ENCODE measurements around the gene L3MBTL4.

The L3MBTL4 gene

DNA sequence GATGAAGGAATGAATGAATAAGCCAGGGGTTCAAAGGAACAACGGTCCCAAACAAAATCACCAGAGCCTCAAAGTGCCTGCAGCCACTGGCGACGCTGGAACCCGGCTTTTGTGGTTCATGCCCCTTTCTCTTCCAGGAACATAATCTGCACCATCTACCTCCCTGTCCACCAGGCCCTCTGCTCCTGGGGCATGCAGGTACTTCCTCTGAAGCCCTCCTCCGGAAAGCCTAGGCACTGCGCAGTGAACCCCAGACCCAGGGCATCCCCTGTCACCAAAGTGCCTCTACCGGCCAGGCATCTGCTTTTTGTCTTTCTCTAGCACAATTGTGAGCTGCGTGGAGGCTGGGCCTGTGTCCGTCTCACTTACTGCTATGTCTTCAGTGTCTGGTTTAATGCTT is 420.8 kb downstream of the L3MBTL4 start:
- DNase-seq (ENCODE audit: low read depth in 3 of 3) = no peak

DNA sequence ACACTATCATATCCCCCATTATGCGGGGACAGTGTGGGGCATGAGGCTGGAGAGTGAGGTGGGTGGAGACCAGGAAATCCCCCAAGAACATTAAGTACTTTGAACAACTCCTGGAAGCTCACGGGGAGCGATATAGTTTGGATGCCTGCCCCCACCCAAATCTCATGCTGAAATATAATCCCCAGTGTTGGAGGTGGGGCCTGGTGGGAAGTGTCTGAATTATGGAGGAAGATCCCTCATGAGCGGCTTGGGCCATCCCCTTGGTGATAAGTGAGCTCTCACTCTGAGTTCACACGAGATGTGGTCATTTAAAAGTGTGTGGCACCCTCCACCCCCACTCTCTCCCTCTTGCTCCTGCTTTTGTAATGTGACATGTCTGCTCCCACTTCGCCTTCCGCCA is 422.3 kb downstream of the L3MBTL4 start:
- DNase-seq (ENCODE audit: low read depth in 3 of 3) = no peak

DNA sequence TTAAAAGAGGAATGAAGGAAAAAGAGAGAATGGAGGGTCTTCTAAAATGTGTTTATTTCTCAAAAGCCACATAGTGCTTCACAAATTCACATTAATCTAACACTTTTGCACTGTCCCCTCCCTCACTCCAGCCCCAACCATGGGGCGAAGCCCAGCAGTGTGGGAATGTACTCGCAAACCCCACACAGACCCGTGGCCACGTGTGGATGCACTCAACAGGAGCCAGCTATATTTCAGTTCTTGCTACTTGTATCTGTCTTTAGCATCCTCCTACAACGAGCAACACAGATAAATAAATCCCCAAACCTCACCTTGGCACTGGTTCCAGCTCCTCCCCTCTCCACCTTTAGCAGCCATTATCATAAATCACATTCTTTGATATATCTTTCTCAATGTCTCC is 427.5 kb downstream of the L3MBTL4 start:
- DNase-seq (ENCODE audit: low read depth in 3 of 3) = no peak

DNA sequence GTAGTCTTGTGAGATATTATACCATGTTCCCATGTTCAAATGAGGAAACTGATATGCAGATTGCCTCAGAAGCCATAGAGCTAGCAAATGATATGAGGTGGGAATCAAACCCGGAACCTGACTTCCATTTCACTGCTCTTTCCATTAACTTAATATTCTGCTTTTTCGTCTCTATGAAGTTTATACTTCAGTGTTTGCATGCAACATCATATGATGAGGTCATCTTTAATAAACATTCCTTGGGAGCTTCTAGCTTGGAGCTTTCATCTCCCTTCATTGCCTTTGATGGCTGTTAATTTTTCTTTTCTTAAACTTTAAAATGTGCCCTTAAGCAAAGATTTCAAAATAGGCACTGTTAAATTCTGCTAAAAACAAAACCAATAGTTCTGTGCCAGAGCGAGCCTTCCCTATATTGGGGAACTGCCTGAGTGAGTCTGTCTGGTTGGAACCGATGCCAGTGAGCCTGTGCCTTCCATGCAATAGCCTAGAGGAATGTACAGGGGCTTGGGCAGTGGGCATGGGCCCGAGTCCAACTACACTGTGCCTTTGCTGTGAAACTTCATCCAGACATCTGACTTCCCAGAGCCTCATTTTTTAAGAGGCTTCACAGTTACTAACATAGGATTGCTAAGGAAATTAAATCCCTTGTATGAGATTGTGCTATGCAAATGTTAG is 428.3 kb downstream of the L3MBTL4 start:
- DNase-seq (ENCODE audit: low read depth in 3 of 3) = no peak

DNA sequence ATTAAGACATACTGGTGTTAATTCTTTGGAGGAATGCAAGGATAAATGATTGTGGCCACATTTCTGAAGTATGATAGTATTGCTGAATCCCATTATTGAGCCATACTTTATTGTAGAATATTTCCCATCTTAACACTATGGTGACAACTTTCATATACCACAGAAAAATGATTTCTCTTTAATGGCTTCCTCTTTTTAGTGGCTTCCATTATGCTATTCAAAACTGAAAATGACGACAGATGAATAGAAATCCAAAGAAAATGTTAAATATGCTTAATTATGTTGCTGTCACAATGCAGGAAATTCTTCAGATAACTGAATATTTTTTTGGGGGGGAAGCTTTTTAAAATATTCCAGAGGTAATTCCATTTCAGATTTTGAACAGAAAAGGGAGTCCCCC is 430.5 kb downstream of the L3MBTL4 start:
- no peak for DNase-seq (ENCODE audit: low read depth in 3 of 3)

GRCh38 chr18:5983488-5983887 is 431.2 kb downstream of the L3MBTL4 start:
- DNase-seq (ENCODE audit: low read depth in 3 of 3) = no peak

GRCh38 chr18:5982332-5982731 is 432.4 kb downstream of the L3MBTL4 start:
- no peak for DNase-seq (ENCODE audit: low read depth in 3 of 3)

GRCh38 chr18:5980721-5981120 is 434.0 kb downstream of the L3MBTL4 start:
- no peak for DNase-seq (ENCODE audit: low read depth in 3 of 3)

DNA sequence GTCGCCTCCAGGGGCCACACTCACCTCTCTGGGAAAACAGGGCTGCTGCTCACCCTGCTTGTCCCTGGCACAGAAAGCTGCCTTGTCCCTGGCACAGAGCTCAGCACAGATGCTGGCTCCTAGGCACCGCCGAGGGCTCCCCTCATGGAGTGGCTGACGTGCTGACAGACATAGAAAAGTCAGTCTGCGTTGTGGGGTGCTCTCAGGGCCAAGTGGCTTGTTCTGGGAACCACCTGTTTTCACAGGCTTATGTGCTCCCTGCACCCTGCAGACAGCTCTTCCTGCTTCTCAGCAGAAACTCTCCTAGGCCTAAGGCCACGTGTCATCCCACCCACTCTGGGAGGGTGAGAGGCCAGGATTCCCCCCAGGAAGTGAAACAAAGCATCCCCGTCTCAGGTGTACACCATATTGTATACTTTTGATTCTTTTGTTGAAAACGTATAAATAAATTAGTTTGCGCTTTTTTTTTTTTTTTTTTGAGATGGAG is 434.7 kb downstream of the L3MBTL4 start:
- DNase-seq (ENCODE audit: low read depth in 3 of 3) = no peak

DNA sequence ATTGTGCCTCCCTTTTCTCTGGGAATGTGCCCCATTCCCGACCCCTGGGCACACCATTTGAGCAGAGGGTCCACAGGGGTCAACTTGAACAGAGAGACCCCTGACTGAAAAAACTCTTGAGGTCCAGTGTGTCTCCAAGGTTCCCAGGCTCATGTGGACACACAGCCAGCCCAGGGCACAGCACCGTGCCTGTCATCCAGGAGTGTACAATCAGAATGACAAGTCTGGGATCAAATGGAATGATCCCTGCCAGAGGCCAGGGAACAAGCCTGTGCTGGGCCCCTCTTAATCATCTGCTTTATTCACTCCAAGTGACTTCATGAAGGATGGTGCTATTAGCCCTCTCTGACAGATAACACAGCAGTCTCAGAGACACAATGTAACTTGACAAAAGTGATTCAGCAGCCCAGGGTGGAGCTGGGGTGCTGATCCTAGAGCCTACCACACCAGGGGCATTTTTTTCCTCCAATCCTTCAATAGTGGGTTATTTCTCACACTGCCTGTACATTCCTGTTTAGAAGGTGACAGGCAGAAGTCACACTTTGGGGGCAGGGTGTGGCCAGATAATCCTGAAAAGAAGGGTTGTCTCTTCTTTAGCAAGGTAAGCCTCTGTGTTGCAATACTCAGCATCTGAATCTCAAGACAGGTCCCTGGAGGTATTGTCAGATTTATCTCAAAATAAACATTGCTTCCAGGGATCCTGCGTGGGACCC is 435.4 kb downstream of the L3MBTL4 start:
- no peak for DNase-seq (ENCODE audit: low read depth in 3 of 3)

DNA sequence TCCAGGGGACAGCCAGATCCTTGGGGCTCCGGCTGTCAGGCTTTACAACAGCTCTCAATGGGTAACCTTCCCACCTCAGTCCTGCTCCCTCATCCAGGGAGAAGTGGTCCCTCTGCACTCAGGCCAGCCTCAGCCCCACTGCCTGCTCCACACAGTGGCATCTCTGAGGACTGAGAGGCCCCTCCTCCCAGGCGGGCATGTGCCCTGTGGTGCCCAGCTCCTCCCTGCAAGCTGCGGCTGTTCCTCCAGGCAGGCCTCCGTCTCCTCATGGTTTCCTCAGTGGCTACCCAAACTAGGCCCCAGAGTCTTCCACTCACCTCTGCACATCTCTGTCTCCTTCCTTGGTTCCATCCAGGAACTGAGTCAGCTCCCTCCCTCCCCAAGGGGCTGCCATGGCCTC is 437.7 kb downstream of the L3MBTL4 start:
- DNase-seq (ENCODE audit: low read depth in 3 of 3) = no peak

DNA sequence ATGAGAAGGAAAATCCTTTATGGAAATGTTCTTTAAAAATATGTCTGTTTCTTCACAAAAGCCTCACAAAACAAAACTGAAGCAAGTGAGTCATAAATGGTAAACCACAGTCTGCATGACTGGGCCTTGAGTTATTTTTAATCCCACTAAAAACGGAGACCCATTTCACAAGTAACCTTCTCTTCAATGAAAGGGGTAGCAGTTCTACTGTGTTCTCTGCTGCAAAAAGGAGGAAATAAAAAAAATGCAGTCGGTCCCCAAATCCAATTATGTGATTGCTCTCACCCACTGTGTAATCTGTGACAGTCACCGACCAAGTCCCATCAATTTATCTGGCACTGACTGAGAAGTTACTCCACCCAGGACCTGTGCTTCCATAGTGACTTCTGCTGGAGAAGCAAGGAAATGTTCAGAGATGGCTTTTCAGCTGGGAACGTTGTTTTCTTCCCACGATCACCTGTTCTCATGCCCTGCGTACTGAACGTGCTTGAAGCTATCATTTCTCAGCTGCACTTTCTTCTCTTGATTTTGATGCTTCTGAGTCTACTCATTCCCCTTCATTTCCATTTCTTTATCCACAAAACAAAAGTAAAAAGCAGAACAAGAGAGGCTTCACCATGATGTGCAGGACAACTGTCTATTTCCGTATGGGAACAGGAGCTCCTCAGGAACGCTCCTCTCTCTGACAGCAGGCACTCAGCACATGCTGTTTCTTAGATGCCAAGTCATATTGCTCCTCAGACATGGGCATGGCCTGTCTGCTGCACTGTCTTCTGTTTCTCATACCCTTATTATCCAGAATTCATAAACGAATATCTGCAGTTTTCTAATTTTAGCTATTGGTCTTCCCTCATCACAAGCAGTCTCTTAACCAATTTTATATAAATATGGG is 439.4 kb downstream of the L3MBTL4 start:
- no peak for DNase-seq (ENCODE audit: low read depth in 3 of 3)

GRCh38 chr18:5974696-5975095 is 440.0 kb downstream of the L3MBTL4 start:
- DNase-seq (ENCODE audit: low read depth in 3 of 3) = no peak

GRCh38 chr18:5973099-5973498 is 441.6 kb downstream of the L3MBTL4 start:
- DNase-seq (ENCODE audit: low read depth in 3 of 3) = no peak

GRCh38 chr18:5972298-5972697 is 442.4 kb downstream of the L3MBTL4 start:
- no peak for DNase-seq (ENCODE audit: low read depth in 3 of 3)

DNA sequence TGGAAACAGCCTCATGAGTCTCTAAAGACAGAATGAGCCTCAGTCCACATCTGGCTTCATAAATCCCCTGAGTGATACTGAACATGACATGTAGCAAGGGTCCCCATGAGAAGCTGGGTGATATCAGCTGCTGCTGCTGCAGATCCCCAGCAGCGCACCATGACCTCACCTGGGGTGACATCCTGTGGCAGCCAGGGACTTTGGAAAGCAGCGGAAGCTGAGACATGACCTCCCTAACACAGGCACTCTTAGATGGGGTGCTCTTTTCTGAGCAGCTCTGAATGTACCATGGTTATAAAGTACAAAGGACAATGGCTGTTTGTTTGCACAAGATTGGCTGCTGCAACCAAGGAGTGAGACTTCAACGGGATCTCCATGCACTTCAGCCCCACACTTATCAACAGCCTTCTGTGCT is 444.7 kb downstream of the L3MBTL4 start:
- DNase-seq (ENCODE audit: low read depth in 3 of 3) = no peak

DNA sequence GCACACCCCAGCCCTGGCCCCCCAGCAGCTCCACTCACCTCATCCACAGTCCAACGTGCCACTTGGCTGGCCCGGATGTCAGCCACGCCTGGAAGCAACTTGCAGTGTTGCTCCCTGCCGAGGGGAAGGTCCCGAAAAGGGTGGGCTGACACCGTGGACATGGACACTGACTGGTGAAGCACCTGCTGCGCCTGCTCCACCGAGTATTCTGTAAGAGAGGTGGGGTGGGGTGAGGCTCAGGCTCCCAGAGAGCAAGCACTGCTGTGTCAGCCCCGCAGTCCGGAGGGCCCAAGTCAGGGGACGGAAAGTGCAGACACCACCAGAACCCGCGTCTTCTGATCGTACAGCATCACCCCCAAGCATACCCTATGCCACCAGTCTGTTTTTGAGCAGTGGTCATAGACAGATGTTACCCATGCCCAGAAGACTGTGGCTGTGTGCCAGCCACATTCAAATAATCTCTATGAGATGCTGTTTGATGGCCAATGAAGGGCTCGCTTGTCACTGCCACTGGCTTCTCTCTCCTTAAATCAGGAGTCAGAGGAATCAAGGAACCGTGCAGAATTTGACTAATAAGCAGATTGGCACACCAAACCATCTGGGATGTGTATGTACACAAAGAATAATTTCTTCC is 445.2 kb downstream of the L3MBTL4 start:
- no peak for DNase-seq (ENCODE audit: low read depth in 3 of 3)

- DNase-seq (ENCODE audit: low read depth in 3 of 3) = no peak
Measured at GRCh38 chr18:5967666-5968065, 447.0 kb downstream of the L3MBTL4 start.

GRCh38 chr18:5967007-5967406 is 447.7 kb downstream of the L3MBTL4 start:
- no peak for DNase-seq (ENCODE audit: low read depth in 3 of 3)

DNA sequence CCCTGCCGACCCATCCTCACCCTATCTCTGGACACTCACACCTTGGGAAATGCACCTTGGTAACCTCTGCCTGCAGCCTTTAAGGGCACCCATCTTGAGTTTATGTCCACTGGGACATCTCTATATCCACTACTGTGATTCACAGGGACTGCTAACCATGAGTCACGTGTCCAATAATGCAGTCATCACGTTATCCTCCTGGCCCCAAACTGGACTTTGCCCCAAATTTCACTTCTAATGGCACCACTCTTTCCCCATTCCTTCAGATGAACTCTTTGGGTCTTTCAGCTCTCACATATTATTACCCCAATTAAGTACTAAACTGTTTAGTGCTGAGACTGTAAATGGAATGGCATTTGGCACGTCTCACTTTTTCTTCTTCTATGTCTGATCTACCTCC is 448.2 kb downstream of the L3MBTL4 start:
- DNase-seq (ENCODE audit: low read depth in 3 of 3) = no peak

DNA sequence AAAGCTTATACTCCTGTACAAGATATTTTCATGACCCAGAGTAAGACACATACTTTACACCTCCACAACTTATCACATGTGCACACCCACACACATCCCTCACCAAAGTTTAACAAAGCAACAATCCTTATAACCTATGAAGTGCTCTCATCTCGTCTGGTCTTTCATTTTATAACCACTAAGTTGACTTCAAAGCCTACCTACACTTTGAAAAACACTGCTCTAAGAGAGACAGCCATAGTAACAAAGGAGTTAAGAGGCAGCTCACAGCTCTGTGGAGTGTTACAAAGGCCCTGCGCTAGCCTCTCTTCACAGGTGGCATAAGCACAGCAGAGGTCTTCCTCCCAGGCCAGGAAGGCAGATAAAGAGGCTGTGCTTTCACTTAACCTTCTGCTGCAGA is 449.7 kb downstream of the L3MBTL4 start:
- no peak for DNase-seq (ENCODE audit: low read depth in 3 of 3)

DNA sequence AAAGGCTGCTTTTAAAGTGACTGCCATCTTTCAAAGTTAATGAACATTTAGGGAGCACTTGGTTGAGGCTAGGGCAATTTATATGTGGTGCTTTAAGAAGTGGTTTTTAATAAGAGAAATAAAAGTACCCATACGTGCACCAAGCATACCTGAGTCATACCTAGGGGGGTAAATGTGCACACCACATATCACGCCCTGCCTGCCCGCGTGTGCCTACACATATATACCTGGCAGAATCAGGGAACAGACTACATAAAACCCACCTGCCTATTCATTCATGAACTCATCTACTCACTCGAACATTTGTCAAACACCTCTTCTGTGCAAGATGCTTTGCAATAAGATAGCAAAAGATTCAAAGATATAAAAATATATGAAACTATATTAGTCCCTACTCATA is 450.1 kb downstream of the L3MBTL4 start:
- no peak for DNase-seq (ENCODE audit: low read depth in 3 of 3)
